HEK293 (cell line): ENCODE data around the gene CAP2.

Experiments used
- CTCF ChIA-PET: fragments of 350-600 bp; formaldehyde crosslinking; extraction: SDS; loops from one replicate; lab custom pipeline; 2021; ENCODE audit warnings: antibody characterized with exemption; lab: Yijun Ruan, JAX
- POLR2A ChIA-PET: fragments of 300-600 bp; formaldehyde crosslinking; extraction: SDS; loops from one replicate; lab custom pipeline; 2020; ENCODE audit warnings: antibody characterized with exemption, inconsistent platforms; lab: Yijun Ruan, JAX
- H3K27ac ChIP-seq: fragments of 200-500 bp; sonication (Bioruptor generic); 2 replicates; pipeline ENCODE4 v1.5.1; 2014; ENCODE audit warnings: low read depth, low read length, control low read depth, inconsistent platforms; ENCODE audit errors: extremely low read depth
- H3K36me3 ChIP-seq, 2 experiments: fragments of 200-500 bp in 1 of 2; sonication (Bioruptor generic) in 1 of 2; 1 replicate in 1 of 2; 2 replicates in 1 of 2; pipeline ENCODE4 v1.5.1; 2014 to 2017; ENCODE audit warnings: inconsistent platforms in 2 of 2, low read length in 2 of 2; ENCODE audit not compliant: control insufficient read depth in 2 of 2, insufficient read depth in 1 of 2
- H3K4me1 ChIP-seq: fragments of 200-500 bp; sonication (Bioruptor generic); 2 replicates; pipeline ENCODE4 v1.5.1; 2014; ENCODE audit warnings: mild to moderate bottlenecking, low read length, inconsistent platforms; ENCODE audit not compliant: control insufficient read depth, insufficient read depth
- H3K4me3 ChIP-seq: 2 replicates; pipeline ENCODE4 v1.5.1; 2011; ENCODE audit warnings: low read depth, mild to moderate bottlenecking, control low read depth, low read length, moderate library complexity
- H3K9me3 ChIP-seq: fragments of 200-500 bp; sonication (Bioruptor generic); 2 replicates; pipeline ENCODE4 v1.5.1; 2014; ENCODE audit warnings: low read depth, low read length, inconsistent platforms; ENCODE audit not compliant: control insufficient read depth, insufficient read depth
- BCL11B ChIP-seq: fragments of 450-650 bp; formaldehyde crosslinking; IDR thresholded peaks from 2 replicates; pipeline ENCODE4 v1.5.1; 2016; ENCODE audit warnings: low read depth, missing biosample characterization, missing genetic modification characterization
- KLF10 ChIP-seq: fragments of 450-650 bp; IDR thresholded peaks from 2 replicates; pipeline ENCODE4 v1.5.1; 2018; ENCODE audit warnings: missing biosample characterization, mild to moderate bottlenecking, missing genetic modification characterization
- REPIN1 ChIP-seq: fragments of 450-650 bp; formaldehyde crosslinking; IDR thresholded peaks from 2 replicates; pipeline ENCODE4 v1.5.1; 2017; ENCODE audit warnings: missing biosample characterization, missing genetic modification characterization, low read depth
- SCRT1 ChIP-seq: fragments of 450-650 bp; formaldehyde crosslinking; IDR thresholded peaks from 2 replicates; pipeline ENCODE4 v1.5.1; 2016; ENCODE audit warnings: missing biosample characterization, missing genetic modification characterization, borderline replicate concordance
- SETDB1 ChIP-seq: IDR thresholded peaks from one replicate; pipeline ENCODE4 v1.6.1; 2017; ENCODE audit warnings: mild to moderate bottlenecking, low read length, moderate library complexity, mixed read lengths; ENCODE audit not compliant: insufficient read length
- WT1 ChIP-seq: fragments of 450-650 bp; formaldehyde crosslinking; IDR thresholded peaks from 2 replicates; pipeline ENCODE4 v1.5.1; 2016; ENCODE audit warnings: missing biosample characterization, missing genetic modification characterization
- ZBTB1 ChIP-seq: fragments of 450-650 bp; formaldehyde crosslinking; IDR thresholded peaks from 2 replicates; pipeline ENCODE4 v1.5.1; 2016; ENCODE audit warnings: missing biosample characterization, missing genetic modification characterization
- ZFP69B ChIP-seq: fragments of 450-650 bp; formaldehyde crosslinking; IDR thresholded peaks from 2 replicates; pipeline ENCODE4 v1.5.1; 2016; ENCODE audit warnings: missing biosample characterization, missing genetic modification characterization
- ZNF510 ChIP-seq: fragments of 450-650 bp; formaldehyde crosslinking; IDR thresholded peaks from 2 replicates; pipeline ENCODE4 v1.5.1; 2018; ENCODE audit warnings: mild to moderate bottlenecking, missing genetic modification characterization, missing biosample characterization; ENCODE audit not compliant: insufficient replicate concordance
- ZNF558 ChIP-seq: fragments of 450-650 bp; formaldehyde crosslinking; IDR thresholded peaks from 2 replicates; pipeline ENCODE4 v1.5.1; 2016; ENCODE audit warnings: missing biosample characterization, missing genetic modification characterization
- ZNF560 ChIP-seq: fragments of 450-650 bp; formaldehyde crosslinking; IDR thresholded peaks from 2 replicates; pipeline ENCODE4 v1.5.1; 2017; ENCODE audit warnings: missing biosample characterization, missing genetic modification characterization, borderline replicate concordance
- ZNF654 ChIP-seq: fragments of 450-650 bp; formaldehyde crosslinking; IDR thresholded peaks from 2 replicates; pipeline ENCODE4 v1.5.1; 2016; ENCODE audit warnings: low read depth, missing biosample characterization, missing genetic modification characterization
- ZNF658 ChIP-seq: fragments of 450-650 bp; formaldehyde crosslinking; IDR thresholded peaks from 2 replicates; pipeline ENCODE4; 2016; ENCODE audit warnings: missing biosample characterization, missing genetic modification characterization
- ZNF692 ChIP-seq: fragments of 450-650 bp; formaldehyde crosslinking; IDR thresholded peaks from 2 replicates; pipeline ENCODE4 v1.5.1; 2016; ENCODE audit warnings: missing biosample characterization, missing genetic modification characterization
- ZSCAN16 ChIP-seq: fragments of 450-650 bp; formaldehyde crosslinking; IDR thresholded peaks from 2 replicates; pipeline ENCODE4 v1.5.1; 2016; ENCODE audit warnings: missing biosample characterization, missing genetic modification characterization
- TF ChIP-seq, protein P1 (sequence below): fragments of 450-650 bp; formaldehyde crosslinking; IDR thresholded peaks from 2 replicates; pipeline ENCODE4 v1.5.1; 2016; ENCODE audit warnings: missing biosample characterization, missing genetic modification characterization
- TF ChIP-seq, protein P2 (sequence below): sonication (generic); formaldehyde crosslinking; IDR thresholded peaks from 2 replicates; pipeline ENCODE4 v1.8.1; 2022; ENCODE audit warnings: mild to moderate bottlenecking, moderate library complexity, missing genetic modification reagents
- TF ChIP-seq, protein P3 (sequence below): fragments of 450-650 bp; formaldehyde crosslinking; IDR thresholded peaks from 2 replicates; pipeline ENCODE4 v1.5.1; 2016; ENCODE audit warnings: missing biosample characterization, missing genetic modification characterization
- TF ChIP-seq, protein P4 (sequence below): fragments of 450-650 bp; formaldehyde crosslinking; IDR thresholded peaks from 2 replicates; pipeline ENCODE4 v1.5.1; 2017; ENCODE audit warnings: missing biosample characterization, missing genetic modification characterization

The CAP2 gene

DNA sequence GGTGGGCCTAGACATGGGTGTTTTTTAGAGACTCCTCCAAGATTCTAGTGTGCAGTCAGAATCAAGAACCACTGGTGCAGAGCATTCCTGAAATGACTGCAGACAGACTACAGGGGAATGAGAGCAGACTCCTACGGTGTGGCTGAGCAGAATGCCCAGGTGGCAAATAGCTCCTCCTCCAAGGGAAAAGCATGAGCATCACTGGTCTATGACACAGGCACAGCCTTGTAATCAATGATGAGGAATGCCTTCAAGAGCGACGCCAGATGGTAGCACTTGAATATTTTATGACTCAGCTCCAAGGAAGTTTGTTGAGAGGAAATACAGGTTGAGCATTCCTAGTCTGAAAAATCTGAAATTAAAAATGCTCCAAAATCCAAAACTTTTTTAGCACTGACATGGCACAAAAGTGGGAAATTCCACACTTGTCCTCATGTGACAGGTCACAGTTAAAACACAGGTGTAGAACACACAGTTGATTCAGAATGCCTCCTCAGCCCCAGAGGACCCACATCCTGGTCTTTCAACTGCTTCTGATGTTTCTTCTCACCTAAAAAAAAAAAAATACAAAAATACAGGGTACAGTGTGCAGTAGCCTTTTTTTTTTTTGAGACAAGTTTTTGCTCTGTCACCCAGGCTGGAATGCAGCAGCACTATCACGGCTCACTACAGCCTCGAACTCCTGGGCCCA lies 196.2 kb downstream of the CAP2 start:
- ChIA-PET CTCF (interaction anchor here (1.0 to 1.1 kb wide), 2 partner anchors 13 to 228 kb away, joined by 3 to 4 read pairs; no protein-coding TSS in a partner anchor), POLR2A (interaction anchor here (1.5 kb wide), 1 partner anchor 11 kb away, joined by 8 read pairs; the partner anchor contains the start of gene FAM8A1)
- TF ChIP-seq BCL11B (no peak), WT1 (tag by site-specific recombination) (no peak), ZNF654 (peak; percentile 51)
- TF ChIP-seq, protein P1, sequence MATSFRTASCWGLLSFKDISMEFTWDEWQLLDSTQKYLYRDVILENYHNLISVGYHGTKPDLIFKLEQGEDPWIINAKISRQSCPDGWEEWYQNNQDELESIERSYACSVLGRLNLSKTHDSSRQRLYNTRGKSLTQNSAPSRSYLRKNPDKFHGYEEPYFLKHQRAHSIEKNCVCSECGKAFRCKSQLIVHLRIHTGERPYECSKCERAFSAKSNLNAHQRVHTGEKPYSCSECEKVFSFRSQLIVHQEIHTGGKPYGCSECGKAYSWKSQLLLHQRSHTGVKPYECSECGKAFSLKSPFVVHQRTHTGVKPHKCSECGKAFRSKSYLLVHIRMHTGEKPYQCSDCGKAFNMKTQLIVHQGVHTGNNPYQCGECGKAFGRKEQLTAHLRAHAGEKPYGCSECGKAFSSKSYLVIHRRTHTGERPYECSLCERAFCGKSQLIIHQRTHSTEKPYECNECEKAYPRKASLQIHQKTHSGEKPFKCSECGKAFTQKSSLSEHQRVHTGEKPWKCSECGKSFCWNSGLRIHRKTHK (tag by site-specific recombination): no peak
- Histone ChIP-seq H3K9me3 (no peaks in the 10 kb centered on the region; the same call in 1 of the 2 replicates), H3K4me1 (no peaks in the 10 kb centered on the region), H3K27ac (no peak overlapping the region), H3K4me3 (no peak overlapping the region), H3K36me3 (no peaks in the 10 kb centered on the region)

DNA sequence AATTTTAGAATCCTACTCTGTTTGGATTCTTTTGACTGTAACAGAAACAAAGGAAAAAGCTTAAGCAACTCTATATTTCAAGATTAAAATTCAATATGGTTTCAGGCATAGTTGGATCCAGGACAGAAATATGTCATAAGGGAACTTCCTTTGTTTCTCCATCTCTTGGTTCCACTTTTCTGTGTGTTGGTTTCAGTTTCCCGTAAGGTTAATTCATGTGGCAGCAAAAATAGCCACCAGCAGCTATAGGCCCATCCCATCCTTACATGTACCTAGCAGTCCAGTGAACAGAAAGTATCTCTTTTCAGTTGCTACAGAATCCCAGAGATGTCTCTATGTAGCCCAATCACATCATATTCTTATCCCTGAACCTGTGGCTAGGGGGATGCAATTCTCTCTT lies 197.9 kb downstream of the CAP2 start:
- TF ChIP-seq ZNF658 (no peak), ZSCAN16 (tag by site-specific recombination) (no peak), ZNF692 (tag by site-specific recombination) (no peak), ZNF654 (no peak), ZNF558 (tag by site-specific recombination) (no peak), ZNF560 (no peak), KLF10 (tag by site-specific recombination) (no peak), ZNF510 (tag by site-specific recombination) (no peak), SETDB1 (no peak), ZBTB1 (tag by site-specific recombination) (no peak), ZFP69B (no peak), SCRT1 (no peak), REPIN1 (no peak)
- TF ChIP-seq, protein P2, sequence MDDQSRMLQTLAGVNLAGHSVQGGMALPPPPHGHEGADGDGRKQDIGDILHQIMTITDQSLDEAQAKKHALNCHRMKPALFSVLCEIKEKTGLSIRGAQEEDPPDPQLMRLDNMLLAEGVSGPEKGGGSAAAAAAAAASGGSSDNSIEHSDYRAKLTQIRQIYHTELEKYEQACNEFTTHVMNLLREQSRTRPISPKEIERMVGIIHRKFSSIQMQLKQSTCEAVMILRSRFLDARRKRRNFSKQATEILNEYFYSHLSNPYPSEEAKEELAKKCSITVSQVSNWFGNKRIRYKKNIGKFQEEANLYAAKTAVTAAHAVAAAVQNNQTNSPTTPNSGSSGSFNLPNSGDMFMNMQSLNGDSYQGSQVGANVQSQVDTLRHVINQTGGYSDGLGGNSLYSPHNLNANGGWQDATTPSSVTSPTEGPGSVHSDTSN: no peak
- TF ChIP-seq, protein P3, sequence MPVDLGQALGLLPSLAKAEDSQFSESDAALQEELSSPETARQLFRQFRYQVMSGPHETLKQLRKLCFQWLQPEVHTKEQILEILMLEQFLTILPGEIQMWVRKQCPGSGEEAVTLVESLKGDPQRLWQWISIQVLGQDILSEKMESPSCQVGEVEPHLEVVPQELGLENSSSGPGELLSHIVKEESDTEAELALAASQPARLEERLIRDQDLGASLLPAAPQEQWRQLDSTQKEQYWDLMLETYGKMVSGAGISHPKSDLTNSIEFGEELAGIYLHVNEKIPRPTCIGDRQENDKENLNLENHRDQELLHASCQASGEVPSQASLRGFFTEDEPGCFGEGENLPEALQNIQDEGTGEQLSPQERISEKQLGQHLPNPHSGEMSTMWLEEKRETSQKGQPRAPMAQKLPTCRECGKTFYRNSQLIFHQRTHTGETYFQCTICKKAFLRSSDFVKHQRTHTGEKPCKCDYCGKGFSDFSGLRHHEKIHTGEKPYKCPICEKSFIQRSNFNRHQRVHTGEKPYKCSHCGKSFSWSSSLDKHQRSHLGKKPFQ (tag by site-specific recombination): no peak
- TF ChIP-seq, protein P4, sequence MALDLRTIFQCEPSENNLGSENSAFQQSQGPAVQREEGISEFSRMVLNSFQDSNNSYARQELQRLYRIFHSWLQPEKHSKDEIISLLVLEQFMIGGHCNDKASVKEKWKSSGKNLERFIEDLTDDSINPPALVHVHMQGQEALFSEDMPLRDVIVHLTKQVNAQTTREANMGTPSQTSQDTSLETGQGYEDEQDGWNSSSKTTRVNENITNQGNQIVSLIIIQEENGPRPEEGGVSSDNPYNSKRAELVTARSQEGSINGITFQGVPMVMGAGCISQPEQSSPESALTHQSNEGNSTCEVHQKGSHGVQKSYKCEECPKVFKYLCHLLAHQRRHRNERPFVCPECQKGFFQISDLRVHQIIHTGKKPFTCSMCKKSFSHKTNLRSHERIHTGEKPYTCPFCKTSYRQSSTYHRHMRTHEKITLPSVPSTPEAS: no peak
- no peaks in the 10 kb centered on the region for H3K4me1 ChIP-seq
- H3K36me3 ChIP-seq: no peaks in the 10 kb centered on the region
- H3K27ac ChIP-seq: no peak overlapping the region
- CTCF ChIA-PET: interaction anchor here (0.6 to 1.6 kb wide), 4 partner anchors 210 to 531 kb away, joined by 3 to 5 read pairs (median 4); partner anchors contain the start of gene NHLRC1
- no peaks in the 10 kb centered on the region; the same call in 1 of the 2 replicates for H3K9me3 ChIP-seq
- POLR2A ChIA-PET: no interaction called here
- H3K4me3 ChIP-seq: no peak overlapping the region
